Activated CD4-positive, alpha-beta T cell treated with anti-CD3 and anti-CD28 coated beads for 4 hours (primary cell): ENCODE measurements around the gene GPS2.
A peak's percentile ranks its signal among the peaks of the same experiment; 100 is the strongest.

Experiments
- DNase-seq, 2 donors: peaks; one replicate each; pipeline ENCODE4 v3.0.0-alpha.2; 2020

Gene GPS2

DNA sequence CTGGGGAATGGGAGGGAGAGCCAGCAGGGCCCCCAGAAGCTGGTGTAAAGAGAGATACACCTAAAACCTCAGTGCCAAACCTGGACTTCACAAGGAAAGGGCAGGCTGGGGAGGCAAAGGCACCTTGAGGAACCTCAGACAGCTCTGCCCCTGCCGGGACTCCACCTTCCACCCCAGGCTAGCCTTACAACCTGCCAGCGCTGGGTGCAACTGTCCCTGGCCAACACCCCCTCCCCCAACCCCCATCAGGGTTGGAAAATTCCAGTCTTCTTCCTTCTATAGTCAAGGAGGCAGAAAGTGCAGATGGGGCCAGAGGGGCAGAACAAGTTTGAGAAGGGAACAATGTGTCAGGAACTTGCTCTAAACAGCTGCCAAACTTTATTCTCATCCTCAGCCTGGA is 23.0 kb downstream of the GPS2 start:
- DNase-seq = no peak

DNA sequence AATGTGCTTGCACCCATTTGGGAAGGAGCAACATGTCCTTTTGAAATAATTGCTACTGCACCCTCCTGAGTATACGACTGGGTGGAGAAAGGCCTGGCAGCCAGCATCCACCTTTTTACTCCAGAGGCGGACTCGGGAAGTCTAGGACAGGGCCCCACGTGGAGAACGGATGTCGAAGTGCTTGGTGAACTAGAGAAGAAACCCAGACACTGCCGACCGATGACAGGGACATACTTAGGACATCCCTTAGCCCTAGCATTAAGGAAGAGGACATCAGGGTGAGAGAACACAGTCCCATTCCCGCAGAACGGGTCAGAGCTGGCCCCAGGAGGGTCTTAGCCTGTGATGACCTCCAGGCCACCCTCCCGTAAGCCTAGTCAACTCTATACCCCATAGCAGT is 24.5 kb downstream of the GPS2 start:
- DNase-seq = no peak

DNA sequence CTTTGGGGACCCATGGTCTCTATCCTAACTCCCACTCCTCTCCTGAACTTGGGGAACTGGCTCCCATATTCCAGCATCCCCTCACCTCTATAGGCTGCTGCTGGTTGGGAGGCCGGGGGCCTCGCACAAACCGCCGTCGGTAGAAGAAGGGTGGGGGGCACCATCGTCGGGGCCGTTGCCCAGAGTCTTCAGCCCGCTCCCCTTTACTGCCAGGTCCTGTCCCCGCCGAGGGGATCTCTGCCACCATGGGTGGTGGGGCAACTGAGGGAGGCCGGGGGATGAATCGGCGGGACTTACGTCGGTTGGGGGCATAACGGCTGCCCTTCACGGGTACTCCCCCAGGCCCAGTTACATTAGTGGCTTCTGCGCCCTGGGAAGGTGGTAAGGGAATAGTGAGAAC is 25.0 kb downstream of the GPS2 start:
- no peak for DNase-seq

DNA sequence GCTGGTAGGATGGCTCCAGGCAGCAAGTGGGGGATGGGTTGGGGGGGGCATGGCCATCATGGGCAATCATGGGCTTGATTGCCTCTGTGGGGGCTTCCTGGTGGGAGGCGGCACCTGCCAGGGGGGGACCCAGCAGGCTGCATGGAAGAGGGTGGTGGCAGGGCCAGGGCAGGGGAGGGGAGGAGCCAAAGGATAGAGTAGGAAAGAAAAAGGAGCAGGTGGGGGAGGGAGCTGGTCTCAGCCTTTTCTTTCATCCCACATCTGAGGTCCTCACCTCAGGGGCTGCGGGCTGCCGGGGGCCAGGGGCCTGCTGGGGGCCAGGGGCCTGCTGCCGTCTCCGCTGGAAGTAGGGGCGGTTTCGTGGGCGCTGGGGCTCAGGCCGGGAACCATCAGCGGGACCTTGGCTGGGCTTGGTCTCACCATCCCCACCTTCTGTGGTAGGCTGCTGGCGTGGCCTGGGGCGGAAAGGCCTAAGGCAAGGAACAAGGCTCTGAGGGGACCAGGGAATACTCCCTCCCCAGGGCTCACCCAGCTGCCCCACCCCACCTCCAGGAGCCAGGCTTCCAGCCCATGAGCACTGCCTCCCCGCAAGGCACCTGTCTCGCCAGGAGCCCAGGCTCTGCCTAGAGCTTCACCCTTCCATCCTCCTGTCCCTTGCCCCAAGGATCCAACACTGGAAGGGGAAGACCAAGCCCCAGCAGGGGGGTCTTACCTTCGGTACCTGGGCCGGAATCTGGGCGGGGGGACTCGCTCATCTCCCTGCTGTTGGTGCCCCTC is 25.7 kb downstream of the GPS2 start:
- no peak for DNase-seq

DNA sequence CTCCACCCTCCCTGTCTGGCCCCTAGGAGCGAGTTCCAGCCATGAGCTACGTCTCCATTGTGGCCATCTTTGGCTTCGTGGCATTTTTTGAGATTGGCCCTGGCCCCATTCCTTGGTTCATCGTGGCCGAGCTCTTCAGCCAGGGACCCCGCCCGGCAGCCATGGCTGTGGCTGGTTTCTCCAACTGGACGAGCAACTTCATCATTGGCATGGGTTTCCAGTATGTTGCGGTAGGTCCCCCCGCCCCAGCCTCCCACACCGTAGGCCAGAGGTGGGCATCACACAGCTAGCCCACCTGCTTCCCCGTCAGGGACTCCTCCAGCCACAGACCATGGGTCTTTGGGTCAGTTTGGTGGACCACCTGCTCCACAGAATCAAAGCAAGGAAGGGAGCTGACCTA is 29.5 kb downstream of the GPS2 start:
- DNase-seq = no peak

DNA sequence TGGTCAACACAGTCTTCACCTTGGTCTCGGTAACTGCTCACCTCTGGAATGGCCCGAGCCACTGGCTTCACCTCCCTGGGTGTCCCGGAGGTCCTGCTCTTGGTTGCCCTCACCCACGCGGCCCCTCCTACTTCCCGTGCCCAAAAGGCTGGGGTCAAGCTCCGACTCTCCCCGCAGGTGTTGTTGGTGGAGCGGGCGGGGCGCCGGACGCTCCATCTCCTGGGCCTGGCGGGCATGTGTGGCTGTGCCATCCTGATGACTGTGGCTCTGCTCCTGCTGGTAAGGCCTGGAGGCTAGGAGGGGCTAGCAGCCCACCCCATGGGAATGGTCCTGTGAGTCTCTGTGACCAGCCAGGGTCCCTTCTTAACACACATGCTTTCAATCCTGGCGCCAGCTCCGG is 30.2 kb downstream of the GPS2 start:
- DNase-seq = no peak

DNA sequence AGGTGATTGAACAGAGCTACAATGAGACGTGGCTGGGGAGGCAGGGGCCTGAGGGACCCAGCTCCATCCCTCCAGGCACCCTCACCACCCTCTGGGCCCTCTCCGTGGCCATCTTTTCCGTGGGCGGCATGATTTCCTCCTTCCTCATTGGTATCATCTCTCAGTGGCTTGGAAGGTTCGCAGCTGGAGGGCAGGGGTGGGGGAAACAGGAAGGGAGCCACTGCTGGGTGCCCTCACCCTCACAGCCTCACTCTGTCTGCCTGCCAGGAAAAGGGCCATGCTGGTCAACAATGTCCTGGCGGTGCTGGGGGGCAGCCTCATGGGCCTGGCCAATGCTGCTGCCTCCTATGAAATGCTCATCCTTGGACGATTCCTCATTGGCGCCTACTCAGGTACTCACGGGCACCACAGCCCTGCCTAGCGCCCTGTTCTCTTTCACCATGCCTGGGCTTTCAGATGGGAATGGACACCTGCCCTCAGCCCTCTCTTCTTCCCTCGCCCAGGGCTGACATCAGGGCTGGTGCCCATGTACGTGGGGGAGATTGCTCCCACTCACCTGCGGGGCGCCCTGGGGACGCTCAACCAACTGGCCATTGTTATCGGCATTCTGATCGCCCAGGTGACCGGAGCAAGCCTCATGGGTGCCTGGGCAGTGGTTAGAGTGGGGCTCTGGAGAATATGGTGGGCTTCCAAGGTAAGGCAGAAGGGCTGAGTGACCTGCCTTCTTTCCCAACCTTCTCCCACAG is 31.5 kb downstream of the GPS2 start:
- no peak for DNase-seq

DNA sequence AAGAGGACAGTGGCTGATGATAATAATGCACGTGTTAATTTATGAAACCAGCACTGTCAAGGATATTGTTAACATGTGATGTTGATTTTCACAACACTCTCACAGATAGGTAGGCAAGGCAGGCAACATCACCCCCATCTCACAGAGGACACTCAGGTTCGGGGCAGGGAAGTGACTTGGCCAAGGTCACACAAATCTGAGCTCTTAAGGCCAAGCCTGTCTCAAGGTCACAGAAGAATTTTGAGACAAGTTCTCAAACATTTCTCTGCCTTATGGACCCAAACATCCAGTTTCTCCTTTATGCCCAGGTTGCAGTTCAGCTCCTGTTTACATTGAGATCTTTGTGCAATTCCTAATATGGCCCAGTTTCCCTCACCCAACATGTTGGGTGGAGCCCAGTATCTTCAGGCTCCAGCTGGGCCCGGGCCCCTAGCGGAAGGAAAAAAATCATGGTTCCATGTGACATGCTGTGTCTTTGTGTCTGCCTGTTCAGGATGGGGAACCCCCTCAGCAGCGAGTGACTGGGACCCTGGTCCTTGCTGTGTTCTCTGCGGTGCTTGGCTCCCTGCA is 32.3 kb downstream of the GPS2 start:
- DNase-seq = no peak

DNA sequence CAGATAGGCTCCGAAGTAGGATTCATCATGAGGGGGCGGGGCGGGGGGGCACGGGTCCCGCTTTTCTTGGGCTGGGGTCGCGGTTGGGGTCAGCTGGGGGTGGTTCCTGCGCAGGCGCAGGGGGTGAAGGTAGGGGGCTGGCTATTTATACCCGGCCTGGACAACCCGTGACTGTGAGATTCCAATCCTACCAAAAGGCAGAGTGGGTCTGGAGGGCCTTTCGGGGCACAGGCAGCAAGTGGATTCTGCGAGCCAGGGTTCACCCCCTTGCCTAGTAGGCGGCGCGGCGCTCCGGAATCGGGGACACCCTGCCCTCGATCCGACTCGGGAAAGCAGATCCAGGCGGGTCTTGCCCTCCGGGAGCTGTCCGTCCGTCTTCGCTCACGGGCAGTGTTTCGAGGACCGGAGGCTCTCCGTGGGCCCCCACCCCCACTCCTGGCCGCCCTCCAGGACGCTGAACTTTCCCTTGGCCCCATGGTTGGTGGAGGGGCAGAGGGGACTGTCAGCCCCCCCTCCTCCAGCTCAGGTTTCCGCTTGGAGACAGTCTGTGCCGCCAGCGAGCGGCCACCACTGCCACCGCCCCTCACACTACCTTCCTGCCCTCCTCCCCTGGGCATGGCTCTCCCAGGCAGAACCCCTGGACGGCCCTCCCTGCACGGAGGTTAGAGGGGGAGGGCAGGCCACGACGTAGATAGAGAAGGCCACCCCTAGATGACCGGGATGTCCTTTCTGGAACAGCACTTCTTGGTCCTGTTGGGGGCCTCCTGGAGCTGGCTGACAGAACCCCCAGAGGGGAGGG is 33.0 kb downstream of the GPS2 start:
- no peak for DNase-seq

DNA sequence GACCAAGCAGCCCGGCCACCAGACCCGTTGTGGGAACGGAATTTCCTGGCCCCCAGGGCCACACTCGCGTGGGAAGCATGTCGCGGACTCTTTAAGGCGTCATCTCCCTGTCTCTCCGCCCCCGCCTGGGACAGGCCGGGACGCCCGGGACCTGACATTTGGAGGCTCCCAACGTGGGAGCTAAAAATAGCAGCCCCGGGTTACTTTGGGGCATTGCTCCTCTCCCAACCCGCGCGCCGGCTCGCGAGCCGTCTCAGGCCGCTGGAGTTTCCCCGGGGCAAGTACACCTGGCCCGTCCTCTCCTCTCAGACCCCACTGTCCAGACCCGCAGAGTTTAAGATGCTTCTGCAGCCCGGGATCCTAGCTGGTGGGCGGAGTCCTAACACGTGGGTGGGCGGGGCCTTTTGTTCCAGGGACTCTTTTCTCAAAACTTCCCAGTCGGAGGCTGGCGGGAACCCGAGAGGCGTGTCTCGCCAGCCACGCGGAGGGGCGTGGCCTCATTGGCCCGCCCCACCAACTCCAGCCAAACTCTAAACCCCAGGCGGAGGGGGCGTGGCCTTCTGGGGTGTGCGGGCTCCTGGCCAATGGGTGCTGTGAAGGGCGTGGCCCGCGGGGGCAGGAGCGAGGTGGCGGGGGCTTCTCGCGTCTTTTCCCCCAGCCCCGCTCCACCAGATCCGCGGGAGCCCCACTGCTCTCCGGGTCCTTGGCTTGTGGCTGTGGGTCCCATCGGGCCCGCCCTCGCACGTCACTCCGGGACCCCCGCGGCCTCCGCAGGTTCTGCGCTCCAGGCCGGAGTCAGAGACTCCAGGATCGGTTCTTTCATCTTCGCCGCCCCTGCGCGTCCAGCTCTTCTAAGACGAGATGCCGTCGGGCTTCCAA is 33.8 kb downstream of the GPS2 start, which contains the start of gene SLC2A4:
Gene SLC2A4, plus strand, starts transcription at position 645 of the 879 bp plus-strand sequence. Its CDS starts 217 bp downstream, at position 862.
- peak; percentile 88 to 91 for DNase-seq

DNA sequence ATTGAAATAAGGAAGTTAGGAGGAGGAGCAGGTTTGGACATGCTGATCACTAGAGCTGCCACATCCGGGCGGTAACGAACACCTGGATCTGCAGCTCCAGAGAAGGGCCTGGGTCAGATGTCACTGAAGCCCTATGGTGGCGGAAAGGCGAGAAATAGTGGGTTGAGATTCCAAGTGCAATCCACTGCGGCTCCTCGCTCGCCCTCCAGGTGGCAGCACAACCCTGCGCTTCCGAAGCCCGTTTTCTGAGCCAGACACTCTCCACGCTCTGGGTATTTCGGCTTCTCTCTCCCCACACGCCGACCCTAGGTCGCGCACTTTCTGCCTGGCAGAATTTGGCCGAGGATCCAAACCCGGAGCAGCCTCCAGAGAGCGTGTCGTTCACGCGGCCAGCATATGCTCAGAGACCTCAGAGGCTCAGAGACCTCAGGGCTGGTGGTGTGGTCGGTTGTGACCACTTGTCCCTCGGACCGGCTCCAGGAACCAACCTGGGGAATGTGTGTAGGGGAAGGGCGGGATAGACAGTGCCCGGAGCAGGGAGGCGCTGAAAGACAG is 34.6 kb downstream of the GPS2 start:
- peak; percentile 81 to 86 for DNase-seq

DNA sequence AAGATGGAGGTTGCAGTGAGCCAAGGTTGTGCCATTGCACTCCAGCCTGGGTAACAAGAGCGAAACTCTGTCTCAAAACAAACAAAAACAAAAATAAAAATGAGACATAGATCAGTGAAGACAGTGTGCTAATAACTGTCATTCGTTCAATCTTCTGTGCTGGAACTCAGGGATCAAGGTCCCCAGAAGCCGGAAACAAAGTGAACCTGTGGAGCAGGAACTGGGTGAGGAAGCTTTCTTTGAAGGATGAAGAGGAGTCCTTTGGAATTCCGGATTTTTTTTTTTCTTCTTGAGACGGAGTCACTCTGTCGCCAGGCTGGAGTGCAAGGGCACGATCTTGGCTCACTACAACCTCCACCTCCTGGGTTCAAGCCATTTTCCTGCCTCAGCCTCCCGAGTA is 35.7 kb downstream of the GPS2 start:
- no peak for DNase-seq

DNA sequence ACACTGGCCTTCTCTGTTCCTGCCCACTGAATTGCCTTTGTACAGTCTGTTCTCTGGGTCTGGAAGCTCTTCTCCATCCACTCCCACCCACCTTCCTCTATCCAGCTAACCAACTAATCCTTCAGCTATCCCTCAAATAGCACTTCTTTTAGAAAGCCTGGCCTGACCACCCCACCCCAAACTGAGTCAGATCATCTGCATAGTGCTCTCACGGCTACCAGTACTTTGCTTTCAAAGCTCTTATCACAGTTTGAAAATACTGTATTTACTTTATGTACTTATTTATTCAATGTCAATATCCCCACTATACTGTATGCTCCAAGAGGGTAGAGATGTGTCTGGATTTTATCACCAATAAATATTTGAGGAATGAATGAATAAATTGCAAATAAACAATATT is 48.4 kb downstream of the GPS2 start:
- DNase-seq = no peak

DNA sequence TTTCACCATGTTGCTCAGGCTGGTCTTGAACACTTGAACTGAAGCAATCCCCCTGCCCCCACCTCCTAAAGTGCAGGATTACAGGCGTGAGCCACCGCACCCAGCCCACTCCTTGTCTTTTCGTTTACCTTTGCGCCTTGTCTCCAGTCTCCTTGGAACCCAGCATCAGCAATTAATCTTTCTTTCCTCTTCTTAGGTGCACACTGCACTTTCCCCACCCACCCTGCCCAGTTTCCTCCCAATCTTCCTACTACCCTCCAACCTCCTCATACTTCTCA is 51.4 kb downstream of the GPS2 start:
- no peak for DNase-seq

DNA sequence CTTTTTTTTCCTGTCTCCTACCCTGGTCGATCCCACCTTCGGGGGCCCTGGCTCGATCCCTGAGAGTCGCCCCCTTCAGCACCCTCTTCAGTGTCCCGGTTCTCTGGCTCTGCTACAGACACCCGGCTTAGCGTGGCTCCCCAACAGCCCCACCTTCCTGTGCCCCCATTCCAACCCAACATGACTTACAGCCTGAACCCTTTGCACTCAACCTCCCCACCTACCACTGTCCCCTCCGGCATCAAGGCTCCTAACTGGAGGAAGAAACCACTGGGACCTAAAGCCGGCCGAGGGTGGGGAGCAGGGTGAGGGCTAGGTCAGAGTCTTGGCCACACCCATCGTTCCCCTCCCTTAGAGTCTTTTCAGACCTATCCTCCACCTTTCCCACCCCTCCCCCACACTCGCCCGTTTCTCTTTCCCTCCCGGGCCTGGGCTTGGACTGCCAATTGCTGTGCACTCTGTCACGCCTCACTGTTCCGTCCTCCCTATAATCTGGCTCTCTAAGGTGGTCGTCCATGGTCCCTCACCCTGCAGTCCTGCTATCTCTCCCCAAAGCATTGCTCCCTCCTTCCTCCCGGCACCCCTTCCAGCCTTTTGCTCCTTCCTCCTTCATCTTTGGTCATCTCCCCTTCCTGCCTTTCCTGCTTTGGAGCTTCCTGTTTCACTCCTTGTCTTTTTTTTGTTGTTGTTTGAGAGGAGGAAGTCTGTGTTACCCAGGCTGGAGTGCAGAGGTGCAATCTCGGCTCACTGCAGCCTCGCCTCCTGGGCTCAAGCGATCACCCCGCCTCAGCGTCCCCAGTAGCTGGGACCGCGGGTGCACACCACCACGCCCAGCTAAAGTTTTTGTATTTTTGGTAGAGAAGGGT is 52.0 kb downstream of the GPS2 start:
- DNase-seq = no peak
